Breast epithelium (tissue), 4 donors: ENCODE measurements around the gene ADD1. TPM values are rescaled to one million over a fixed set of nuclear protein-coding genes. Genes with fewer than 3 reads are reported as not detected.

Experiments
- DNase-seq, 2 donors: peaks; one replicate each; pipeline ENCODE4 v3.0.0-alpha.2; 2019; ENCODE audit warnings: low spot score in 2 of 2
- H3K27ac ChIP-seq, 2 donors: fragments of 200-600 bp; sonication (generic) in 1 of 2; one replicate each; pipeline ENCODE4 v1.5.1; 2016 to 2019; ENCODE audit warnings: mild to moderate bottlenecking in 1 of 2
- H3K27me3 ChIP-seq, 2 donors: fragments of 200-600 bp; sonication (generic) in 1 of 2; one replicate each; pipeline versions ENCODE4 v1.5.1 to v1.6.0; 2017 to 2019; ENCODE audit warnings: control low read depth in 1 of 2, mild to moderate bottlenecking in 1 of 2
- H3K36me3 ChIP-seq: fragments of 200-600 bp; one replicate; pipeline ENCODE4 v1.5.1; 2019
- H3K4me1 ChIP-seq, 2 donors: fragments of 200-600 bp; sonication (generic); one replicate each; pipeline ENCODE4 v1.5.1; 2016 to 2019; ENCODE audit warnings: control low read depth in 1 of 2
- H3K4me3 ChIP-seq, 3 donors: fragments of 200-600 bp; sonication (generic); 1 replicate in 2 of 3; 2 replicates in 1 of 3; pipeline ENCODE4 v1.5.1; 2016 to 2019; ENCODE audit warnings: mild to moderate bottlenecking in 3 of 3, moderate library complexity in 2 of 3
- H3K9me3 ChIP-seq, 2 donors: fragments of 200-600 bp; sonication (generic) in 1 of 2; one replicate each; pipeline ENCODE4 v1.5.1; 2016 to 2019; ENCODE audit warnings: control low read depth in 1 of 2
- CTCF ChIP-seq, 3 donors: fragments of 450-650 bp; IDR thresholded peaks; one replicate each; pipeline ENCODE4 v1.5.1; 2016 to 2017; ENCODE audit warnings: antibody characterized with exemption in 3 of 3, mild to moderate bottlenecking in 3 of 3, moderate library complexity in 3 of 3
- POLR2A ChIP-seq: fragments of 450-650 bp; IDR thresholded peaks from one replicate; pipeline ENCODE4 v1.6.1; 2016; ENCODE audit warnings: antibody characterized with exemption, mild to moderate bottlenecking, moderate library complexity
- POLR2AphosphoS5 ChIP-seq, 3 donors: sonication (generic); formaldehyde crosslinking; IDR thresholded peaks; one replicate each; pipeline ENCODE4 v1.6.1; 2017; ENCODE audit warnings: antibody characterized with exemption in 3 of 3
- intact Hi-C: fragments of 100-400 bp; cut with DNase I; formaldehyde crosslinking; loops from one replicate; pipeline ENCODE4 v1.15.1; 2023; ENCODE audit warnings: low total_unique reads
- total RNA-seq, 3 donors: library from RNA; depleted of rRNA; stranded (reverse); fragments of >200 nt; gene quantifications; one replicate each; pipeline ENCODE4 v1.1.0, GENCODE V29; 2016

The ADD1 gene
- total RNA-seq, 3 donors from 2014 or later = 161 to 193 (median 181) TPM

DNA sequence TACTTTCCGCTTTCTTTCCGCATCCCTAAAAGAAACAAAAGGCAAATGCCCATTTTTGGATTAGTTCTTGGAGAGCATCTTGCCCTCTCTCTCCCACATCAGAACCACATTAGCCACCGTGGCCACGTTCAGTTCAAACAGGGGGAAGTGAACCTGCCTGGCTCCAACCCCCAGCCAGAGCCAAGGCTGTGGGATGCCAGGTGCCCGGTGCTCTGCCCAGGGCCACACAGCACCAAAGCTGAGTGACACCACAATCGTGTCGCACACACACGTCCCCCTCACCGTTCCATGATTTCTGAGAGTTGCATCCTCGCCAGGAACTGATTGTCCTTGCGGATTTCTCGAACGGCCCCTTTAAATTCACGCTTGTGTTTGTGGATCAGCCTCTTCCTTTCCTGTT is 95.3 kb downstream of the ADD1 start:
- intact Hi-C loops = no loop called here
- Histone ChIP-seq H3K9me3 (no peaks in the 10 kb centered on the region), H3K27ac (no peak overlapping the region), H3K4me3 (no peak overlapping the region), H3K36me3 (no peaks in the 10 kb centered on the region), H3K27me3 (no peaks in the 10 kb centered on the region), H3K4me1 (peaks cover 7 to 22% of the 10 kb centered on the region in 2 donors)
- DNase-seq = no peak
- TF ChIP-seq POLR2AphosphoS5 (IDR thresholded peaks at IDR 0.05) (no peak), CTCF (IDR thresholded peaks at IDR 0.05) (no peak), POLR2A (no peak)

- Histone ChIP-seq H3K9me3 (no peaks in the 10 kb centered on the region), H3K4me3 (no peak overlapping the region), H3K27ac (no peak overlapping the region), H3K27me3 (no peaks in the 10 kb centered on the region), H3K36me3 (no peaks in the 10 kb centered on the region), H3K4me1 (peaks cover 7 to 22% of the 10 kb centered on the region in 2 donors)
- peak; percentile 15 to 49 for DNase-seq
- TF ChIP-seq CTCF (IDR thresholded peaks at IDR 0.05) (no peak), POLR2A (no peak), POLR2AphosphoS5 (IDR thresholded peaks at IDR 0.05) (no peak)
- intact Hi-C loops = no loop called here
Observed at GRCh38 chr4:2939383-2940243, 96.0 kb downstream of the ADD1 start.

GRCh38 chr4:2940267-2941137 is 96.9 kb downstream of the ADD1 start:
- intact Hi-C loops = no loop called here
- H3K4me3 ChIP-seq = no peak overlapping the region
- no peaks in the 10 kb centered on the region for H3K36me3 ChIP-seq
- no peaks in the 10 kb centered on the region for H3K9me3 ChIP-seq
- no peak for TF ChIP-seq POLR2A
- no peak overlapping the region for H3K27ac ChIP-seq
- DNase-seq = peak; percentile 15 to 47
- peaks cover 5 to 19% of the 10 kb centered on the region in 2 donors for H3K4me1 ChIP-seq
- no peaks in the 10 kb centered on the region for H3K27me3 ChIP-seq

GRCh38 chr4:2941138-2942036 is 97.7 kb downstream of the ADD1 start:
- no peaks in the 10 kb centered on the region for H3K9me3 ChIP-seq
- intact Hi-C loops = no loop called here
- no peak overlapping the region for H3K4me3 ChIP-seq
- no peaks in the 10 kb centered on the region for H3K27me3 ChIP-seq
- peaks cover 0 to 10% of the 10 kb centered on the region in 2 donors for H3K4me1 ChIP-seq
- H3K27ac ChIP-seq = no peak overlapping the region
- TF ChIP-seq POLR2A = no peak
- no peak for TF ChIP-seq CTCF (IDR thresholded peaks at IDR 0.05)
- TF ChIP-seq POLR2AphosphoS5 (IDR thresholded peaks at IDR 0.05) = no peak
- DNase-seq = peak in 1 of 2 donors; percentile 46
- H3K36me3 ChIP-seq = no peaks in the 10 kb centered on the region

GRCh38 chr4:2942037-2942531 is 98.4 kb downstream of the ADD1 start:
- Histone ChIP-seq H3K9me3 (no peaks in the 10 kb centered on the region), H3K36me3 (no peaks in the 10 kb centered on the region), H3K27me3 (no peaks in the 10 kb centered on the region), H3K4me3 (no peak overlapping the region), H3K4me1 (peaks cover 0 to 3% of the 10 kb centered on the region in 2 donors), H3K27ac (peak overlapping the region in 1 of 2 donors; percentile 27)
- intact Hi-C loops = no loop called here
- TF ChIP-seq CTCF (IDR thresholded peaks at IDR 0.05) (no peak), POLR2AphosphoS5 (IDR thresholded peaks at IDR 0.05) (no peak), POLR2A (no peak)
- peak in 1 of 2 donors; percentile 15 for DNase-seq
